ENCODE measurements around the gene FAM222B.
"Not testable (repeated sequence)": the region's sequence is repeated elsewhere in the genome, so short reads cannot be mapped to it uniquely, and the experiment has no call there.

Gene FAM222B

DNA sequence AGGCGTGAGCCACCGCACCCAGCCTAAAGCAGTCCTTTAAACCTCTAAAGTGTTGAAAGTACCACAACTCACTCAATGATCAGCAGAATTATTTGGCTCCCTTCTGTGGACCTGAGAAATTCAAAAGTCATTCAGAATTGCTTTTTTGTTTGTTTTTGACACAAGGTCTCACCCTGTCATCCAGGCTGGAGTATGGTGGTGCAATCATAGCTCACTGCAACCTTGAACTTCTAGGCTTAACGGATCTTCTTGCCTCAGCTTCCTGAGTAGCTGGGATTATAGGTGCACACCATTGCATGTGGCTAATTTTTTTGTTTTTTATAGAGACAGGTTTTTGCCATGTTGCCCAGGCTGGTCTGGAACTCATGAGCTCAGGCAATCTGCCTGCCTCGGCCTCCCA lies 54.5 kb downstream of the FAM222B start:
- Histone ChIP-seq H3K27me3 (ENCODE audit: insufficient read depth, low read length) (no peaks in the 10 kb centered on the region), H3K4me1 (ENCODE audit: insufficient read depth, low read length) (no peaks in the 10 kb centered on the region), H3K36me3 (ENCODE audit: insufficient read depth, low read depth, low read length) (peaks cover 10% of the 10 kb centered on the region; the same call in 1 of the 2 replicates), H3K27ac (ENCODE audit: low read length) (no peak overlapping the region), H3K9ac (ENCODE audit: low read depth, low read length) (no peak overlapping the region), H3K4me3 (ENCODE audit: low read length) (no peak overlapping the region), H3K9me3 (ENCODE audit: insufficient read depth, low read depth, low read length) (no peaks in the 10 kb centered on the region)

DNA sequence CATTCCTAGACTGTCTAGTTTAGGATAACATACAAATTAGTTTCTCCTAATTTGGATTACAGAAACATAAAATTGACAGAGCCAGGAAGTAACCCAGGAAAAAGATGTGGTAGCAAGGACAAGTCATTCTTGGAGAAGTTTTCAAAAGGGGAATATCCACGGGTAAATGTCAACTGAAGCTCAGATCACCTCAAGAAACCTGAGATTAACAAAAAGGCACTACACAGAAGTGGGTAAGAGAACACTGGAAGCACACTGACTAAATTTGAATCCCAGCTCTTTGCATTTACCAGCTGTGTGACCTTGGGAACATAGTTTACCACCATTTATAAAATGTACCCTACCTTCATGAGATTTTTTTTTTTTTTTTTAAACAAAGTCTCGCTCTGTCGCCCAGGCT lies 59.4 kb downstream of the FAM222B start:
- H3K27me3 ChIP-seq (ENCODE audit: insufficient read depth, low read length), result no peaks in the 10 kb centered on the region
- no peak overlapping the region for H3K9ac ChIP-seq (ENCODE audit: low read depth, low read length)
- H3K27ac ChIP-seq (ENCODE audit: low read length), result no peak overlapping the region
- H3K4me3 ChIP-seq (ENCODE audit: low read length), result no peak overlapping the region
- H3K9me3 ChIP-seq (ENCODE audit: insufficient read depth, low read depth, low read length), result no peaks in the 10 kb centered on the region
- H3K4me1 ChIP-seq (ENCODE audit: insufficient read depth, low read length), result no peaks in the 10 kb centered on the region
- H3K36me3 ChIP-seq (ENCODE audit: insufficient read depth, low read depth, low read length), result peaks cover 19% of the 10 kb centered on the region

DNA sequence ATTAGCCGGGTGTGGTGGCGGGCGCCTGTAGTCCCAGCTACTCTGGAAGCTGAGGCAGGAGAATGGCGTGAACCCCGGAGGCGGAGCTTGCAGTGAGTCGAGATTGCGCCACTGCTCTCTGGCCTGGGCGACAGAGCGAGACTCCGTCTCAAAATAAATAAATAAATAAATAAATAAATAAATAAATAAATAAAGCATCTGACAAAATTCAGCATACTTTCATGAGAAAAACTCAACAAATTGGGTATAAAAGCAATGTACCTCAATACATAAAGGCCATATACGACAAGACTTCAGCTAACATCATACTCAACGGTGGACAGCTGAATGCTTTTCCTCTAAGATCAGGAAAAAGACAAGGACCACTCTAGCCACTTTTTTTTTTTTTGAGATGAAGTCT lies 63.0 kb downstream of the FAM222B start:
- peaks cover 17% of the 10 kb centered on the region for H3K36me3 ChIP-seq (ENCODE audit: insufficient read depth, low read depth, low read length)
- not testable (repeated sequence) for H3K27ac ChIP-seq (ENCODE audit: low read length); H3K4me3 ChIP-seq (ENCODE audit: low read length); H3K9me3 ChIP-seq (ENCODE audit: insufficient read depth, low read depth, low read length); H3K27me3 ChIP-seq (ENCODE audit: insufficient read depth, low read length); H3K9ac ChIP-seq (ENCODE audit: low read depth, low read length); H3K4me1 ChIP-seq (ENCODE audit: insufficient read depth, low read length)

GRCh38 chr17:28777178-28777577 lies 65.4 kb downstream of the FAM222B start:
- Histone ChIP-seq H3K4me3 (ENCODE audit: low read length) (no peak overlapping the region), H3K27ac (ENCODE audit: low read length) (no peak overlapping the region), H3K27me3 (ENCODE audit: insufficient read depth, low read length) (no peaks in the 10 kb centered on the region), H3K4me1 (ENCODE audit: insufficient read depth, low read length) (no peaks in the 10 kb centered on the region), H3K9ac (ENCODE audit: low read depth, low read length) (no peak overlapping the region), H3K9me3 (ENCODE audit: insufficient read depth, low read depth, low read length) (no peaks in the 10 kb centered on the region), H3K36me3 (ENCODE audit: insufficient read depth, low read depth, low read length) (peaks cover 17% of the 10 kb centered on the region)

DNA sequence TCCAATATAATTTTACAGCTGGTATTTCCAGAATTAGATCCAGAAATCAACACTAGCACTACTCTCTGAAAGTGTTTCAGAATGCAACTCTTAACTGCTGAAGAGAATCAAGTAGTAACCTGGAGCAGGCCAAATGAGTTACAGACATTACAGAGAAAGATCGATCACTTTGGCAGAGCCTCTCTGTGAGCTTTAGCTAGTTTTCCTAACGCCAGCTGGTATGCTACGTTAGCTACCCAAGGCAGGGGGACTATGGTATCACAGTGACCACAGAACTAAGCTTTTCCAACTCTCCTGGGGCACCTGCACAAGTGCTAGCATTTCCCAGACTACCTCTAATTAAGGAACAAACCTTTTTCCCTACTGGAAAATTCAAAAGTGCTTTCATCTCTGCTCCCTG lies 68.4 kb downstream of the FAM222B start:
- Histone ChIP-seq H3K9ac (ENCODE audit: low read depth, low read length) (no peak overlapping the region), H3K9me3 (ENCODE audit: insufficient read depth, low read depth, low read length) (no peaks in the 10 kb centered on the region), H3K36me3 (ENCODE audit: insufficient read depth, low read depth, low read length) (peaks cover 5% of the 10 kb centered on the region), H3K27me3 (ENCODE audit: insufficient read depth, low read length) (no peaks in the 10 kb centered on the region), H3K27ac (ENCODE audit: low read length) (no peak overlapping the region), H3K4me3 (ENCODE audit: low read length) (no peak overlapping the region), H3K4me1 (ENCODE audit: insufficient read depth, low read length) (no peaks in the 10 kb centered on the region)

GRCh38 chr17:28773736-28774135 lies 68.9 kb downstream of the FAM222B start:
- Histone ChIP-seq H3K27ac (ENCODE audit: low read length) (no peak overlapping the region), H3K4me3 (ENCODE audit: low read length) (no peak overlapping the region), H3K9me3 (ENCODE audit: insufficient read depth, low read depth, low read length) (no peaks in the 10 kb centered on the region), H3K27me3 (ENCODE audit: insufficient read depth, low read length) (no peaks in the 10 kb centered on the region), H3K36me3 (ENCODE audit: insufficient read depth, low read depth, low read length) (peaks cover under 1% of the 10 kb centered on the region; the same call in 1 of the 2 replicates), H3K9ac (ENCODE audit: low read depth, low read length) (no peak overlapping the region), H3K4me1 (ENCODE audit: insufficient read depth, low read length) (no peaks in the 10 kb centered on the region)

DNA sequence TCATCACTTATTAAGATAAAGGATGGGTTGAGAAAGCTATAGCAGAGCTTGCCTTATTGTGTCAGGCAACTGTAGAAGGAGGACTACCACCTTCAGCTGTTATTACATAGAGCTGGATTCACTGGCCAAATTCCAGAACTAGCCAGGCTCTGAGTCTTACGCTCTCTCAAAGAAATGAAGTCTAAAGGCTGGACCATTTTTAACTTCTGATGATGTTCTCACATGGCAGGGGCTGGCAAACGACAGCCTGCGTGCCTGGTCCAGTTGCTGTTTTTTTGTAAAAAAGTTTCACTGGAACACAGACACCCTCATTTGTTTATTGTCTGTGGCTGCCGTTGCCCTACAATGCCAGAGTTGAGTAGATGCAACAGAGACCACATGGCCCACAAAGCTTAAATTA lies 77.6 kb downstream of the FAM222B start:
- H3K4me1 ChIP-seq (ENCODE audit: insufficient read depth, low read length), result peaks cover 28% of the 10 kb centered on the region
- H3K4me3 ChIP-seq (ENCODE audit: low read length), result no peak overlapping the region
- peaks cover 34% of the 10 kb centered on the region for H3K36me3 ChIP-seq (ENCODE audit: insufficient read depth, low read depth, low read length)
- no peak overlapping the region for H3K9ac ChIP-seq (ENCODE audit: low read depth, low read length)
- no peaks in the 10 kb centered on the region for H3K9me3 ChIP-seq (ENCODE audit: insufficient read depth, low read depth, low read length)
- H3K27me3 ChIP-seq (ENCODE audit: insufficient read depth, low read length), result no peaks in the 10 kb centered on the region
- H3K27ac ChIP-seq (ENCODE audit: low read length), result no peak overlapping the region

DNA sequence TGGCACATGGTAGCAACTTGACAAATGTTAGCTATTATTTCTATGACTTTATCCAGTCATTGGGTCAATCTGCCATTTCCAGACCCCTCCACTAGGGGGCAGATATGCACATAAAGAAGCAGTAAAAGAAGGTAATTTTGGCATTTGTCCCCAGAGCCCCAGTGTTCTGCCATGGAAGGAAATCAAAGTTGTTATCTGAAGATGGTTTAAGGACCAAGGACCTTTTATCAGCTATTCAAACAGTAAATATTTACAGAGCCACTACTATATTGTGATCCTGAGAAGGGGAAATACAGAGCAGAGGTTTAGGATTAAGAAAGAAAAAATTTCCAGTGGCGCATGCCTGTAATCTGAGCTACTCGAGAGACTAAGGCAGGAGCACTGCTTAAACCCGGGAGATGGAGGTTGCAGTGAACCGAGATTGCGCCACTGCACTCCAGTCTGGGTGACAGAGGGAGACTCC lies 78.8 kb downstream of the FAM222B start:
- Histone ChIP-seq H3K4me3 (ENCODE audit: low read length) (no peak overlapping the region), H3K9me3 (ENCODE audit: insufficient read depth, low read depth, low read length) (no peaks in the 10 kb centered on the region), H3K36me3 (ENCODE audit: insufficient read depth, low read depth, low read length) (peaks cover 46% of the 10 kb centered on the region), H3K9ac (ENCODE audit: low read depth, low read length) (no peak overlapping the region), H3K27ac (ENCODE audit: low read length) (no peak overlapping the region), H3K4me1 (ENCODE audit: insufficient read depth, low read length) (peaks cover 34% of the 10 kb centered on the region), H3K27me3 (ENCODE audit: insufficient read depth, low read length) (no peaks in the 10 kb centered on the region)

DNA sequence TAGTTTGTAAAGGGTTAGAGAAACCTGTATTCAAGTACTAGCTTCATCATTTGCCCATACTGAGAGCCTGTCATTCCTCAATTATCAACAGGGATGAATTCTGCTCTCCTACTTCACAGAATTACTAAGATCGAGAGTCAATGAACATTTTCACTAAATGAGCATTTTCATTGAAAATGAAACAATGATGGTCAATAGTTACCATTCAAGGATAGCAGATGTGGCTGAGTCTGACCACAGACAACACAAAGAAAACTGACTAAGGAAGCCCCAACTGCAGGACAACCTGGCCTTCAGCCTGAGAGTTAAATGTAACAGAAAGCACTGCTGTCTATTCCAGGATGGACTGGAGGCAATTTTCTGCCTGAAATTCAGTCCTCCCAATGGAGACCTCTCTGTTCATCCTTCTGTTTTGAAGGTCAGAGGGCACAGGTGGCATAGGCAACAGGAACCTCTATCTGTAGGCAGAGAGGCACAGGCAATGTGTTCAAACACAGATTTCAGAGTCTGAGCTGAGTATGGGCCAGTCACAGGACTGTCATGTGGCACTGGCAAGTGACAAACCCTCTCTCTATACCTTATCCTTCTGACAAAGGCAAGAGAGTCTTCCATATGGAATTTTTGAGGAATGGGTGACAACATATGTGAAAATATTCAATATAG lies 79.3 kb downstream of the FAM222B start:
- no peak overlapping the region for H3K9ac ChIP-seq (ENCODE audit: low read depth, low read length)
- no peak overlapping the region for H3K27ac ChIP-seq (ENCODE audit: low read length)
- no peak overlapping the region for H3K4me3 ChIP-seq (ENCODE audit: low read length)
- H3K27me3 ChIP-seq (ENCODE audit: insufficient read depth, low read length), result no peaks in the 10 kb centered on the region
- peaks cover 34% of the 10 kb centered on the region for H3K4me1 ChIP-seq (ENCODE audit: insufficient read depth, low read length)
- H3K36me3 ChIP-seq (ENCODE audit: insufficient read depth, low read depth, low read length), result peaks cover 51% of the 10 kb centered on the region
- no peaks in the 10 kb centered on the region for H3K9me3 ChIP-seq (ENCODE audit: insufficient read depth, low read depth, low read length)

- no peaks in the 10 kb centered on the region for H3K9me3 ChIP-seq (ENCODE audit: insufficient read depth, low read depth, low read length)
- H3K27ac ChIP-seq (ENCODE audit: low read length), result peak overlapping the region; percentile 15
- H3K4me3 ChIP-seq (ENCODE audit: low read length), result peak overlapping the region; percentile 50
- H3K9ac ChIP-seq (ENCODE audit: low read depth, low read length), result peak overlapping the region; percentile 54; the same call in 1 of the 2 replicates
- H3K27me3 ChIP-seq (ENCODE audit: insufficient read depth, low read length), result no peaks in the 10 kb centered on the region
- peaks cover 34% of the 10 kb centered on the region for H3K4me1 ChIP-seq (ENCODE audit: insufficient read depth, low read length)
- H3K36me3 ChIP-seq (ENCODE audit: insufficient read depth, low read depth, low read length), result peaks cover 56% of the 10 kb centered on the region
These were observed 81.7 kb downstream of the FAM222B start for GRCh38 chr17:28760601-28761562.

DNA sequence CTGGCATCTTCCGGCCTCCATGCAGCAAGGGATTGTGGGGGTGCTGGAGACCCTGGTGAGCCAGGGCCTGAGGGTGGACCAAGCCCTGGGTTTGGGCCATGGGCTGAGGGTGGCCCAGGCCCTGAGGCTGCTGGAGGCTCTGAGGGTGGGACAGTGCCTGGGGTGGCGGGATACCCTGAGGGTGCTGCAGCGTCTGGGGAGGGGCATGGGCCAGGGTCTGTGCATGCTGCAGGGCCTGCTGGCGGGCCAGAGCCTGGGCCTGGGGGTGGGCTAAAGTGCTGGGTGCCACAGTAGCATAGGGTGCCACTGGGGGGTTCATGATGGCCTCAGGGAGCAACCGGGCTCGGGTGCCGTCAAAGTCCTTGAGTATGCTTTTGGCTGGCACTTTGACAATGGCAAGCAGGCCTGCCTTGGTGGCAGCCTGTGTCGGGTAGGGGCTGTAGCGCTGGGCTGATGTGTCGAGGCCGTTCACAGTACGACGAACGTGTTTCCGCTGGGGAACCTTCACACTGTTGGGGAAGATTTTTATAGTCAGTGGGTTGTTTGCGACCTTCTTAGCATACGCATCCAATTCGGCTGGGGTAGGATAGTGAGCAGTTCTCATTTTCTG lies 83.2 kb downstream of the FAM222B start:
- Histone ChIP-seq H3K27me3 (ENCODE audit: insufficient read depth, low read length) (no peaks in the 10 kb centered on the region), H3K36me3 (ENCODE audit: insufficient read depth, low read depth, low read length) (peaks cover 43% of the 10 kb centered on the region), H3K9ac (ENCODE audit: low read depth, low read length) (no peak overlapping the region; the same call in 1 of the 2 replicates), H3K4me3 (ENCODE audit: low read length) (no peak overlapping the region), H3K9me3 (ENCODE audit: insufficient read depth, low read depth, low read length) (no peaks in the 10 kb centered on the region), H3K4me1 (ENCODE audit: insufficient read depth, low read length) (peaks cover 34% of the 10 kb centered on the region), H3K27ac (ENCODE audit: low read length) (peak overlapping the region; percentile 64)
